ENCODE data around the gene IFITM10.

The IFITM10 gene

GRCh38 chr11:1745701-1746320, 4.6 kb downstream of the IFITM10 start:
- intact Hi-C loops (cut with DNase I): no loop called here
- DNase-seq: peak in 2 of 42 donors; percentile 3 to 8

DNA sequence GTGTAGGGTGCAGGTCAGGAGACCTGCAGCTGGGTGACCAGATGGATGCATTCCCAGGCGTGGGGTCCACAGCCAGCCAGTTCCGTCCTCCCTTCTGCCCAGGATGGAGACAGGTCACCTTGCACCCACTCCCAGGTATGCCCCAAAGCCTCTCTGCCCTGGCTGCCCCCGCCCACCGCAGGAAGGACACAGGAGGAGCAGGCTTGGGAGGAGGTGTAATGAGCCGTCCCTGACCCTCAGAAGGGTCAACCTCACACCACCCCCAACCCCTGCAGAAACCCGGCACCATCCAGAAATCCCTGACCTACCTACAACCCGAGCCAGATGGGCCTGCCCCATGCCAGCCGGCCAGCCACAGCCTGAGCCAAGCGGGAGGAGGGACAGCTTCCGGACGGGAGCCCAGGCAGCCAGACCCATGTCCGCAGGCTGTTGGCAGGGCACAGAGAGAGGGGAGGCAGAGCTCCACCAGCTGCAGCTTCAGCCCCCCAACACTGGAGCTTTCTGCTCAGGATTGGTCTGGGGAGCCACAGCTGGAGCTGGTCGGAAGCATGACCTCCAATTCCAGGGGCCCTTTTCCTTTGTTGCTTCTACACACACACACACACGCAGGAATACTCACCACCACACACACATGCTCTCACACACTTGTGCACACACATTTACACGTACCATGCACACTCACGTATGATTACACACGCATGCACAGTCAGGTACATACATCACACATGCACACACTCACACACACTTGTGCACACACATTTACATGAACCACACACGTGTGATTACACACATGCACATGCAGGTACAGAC, 5.3 kb downstream of the IFITM10 start:
- intact Hi-C loops (cut with DNase I): no loop called here
- peak in 23 of 42 donors; percentile 33 to 82 (median 58) for DNase-seq

GRCh38 chr11:1744137-1744886, 6.1 kb downstream of the IFITM10 start:
- DNase-seq: peak in 34 of 42 donors; percentile 35 to 89 (median 63)
- intact Hi-C loops (cut with DNase I): no loop called here

GRCh38 chr11:1743585-1744136, 6.7 kb downstream of the IFITM10 start:
- peak in 1 of 42 donors; percentile 28 for DNase-seq
- intact Hi-C loops (cut with DNase I): no loop called here

- peak in 1 of 42 donors; percentile 14 for DNase-seq
- intact Hi-C loops (cut with DNase I): no loop called here
These were observed 7.4 kb downstream of the IFITM10 start for GRCh38 chr11:1742869-1743584.

- intact Hi-C loops (cut with DNase I): no loop called here
- peak in 3 of 42 donors; percentile 25 to 58 (median 33) for DNase-seq
These were observed 8.0 kb downstream of the IFITM10 start for GRCh38 chr11:1742371-1742770.

GRCh38 chr11:1741741-1742140, 8.7 kb downstream of the IFITM10 start:
- DNase-seq: peak in 2 of 42 donors; percentile 9 to 23
- intact Hi-C loops (cut with DNase I): no loop called here

- intact Hi-C loops (cut with DNase I): no loop called here
- peak in 2 of 42 donors; percentile 12 to 31 for DNase-seq
These were observed 9.4 kb downstream of the IFITM10 start for GRCh38 chr11:1740786-1741530.

- intact Hi-C loops (cut with DNase I): no loop called here
- peak in 3 of 42 donors; percentile 3 to 20 (median 13) for DNase-seq
These were observed 10.8 kb downstream of the IFITM10 start for GRCh38 chr11:1739576-1739975.

GRCh38 chr11:1738380-1738779, 12.0 kb downstream of the IFITM10 start:
- DNase-seq: peak in 1 of 42 donors; percentile 13
- intact Hi-C loops (cut with DNase I): no loop called here

DNA sequence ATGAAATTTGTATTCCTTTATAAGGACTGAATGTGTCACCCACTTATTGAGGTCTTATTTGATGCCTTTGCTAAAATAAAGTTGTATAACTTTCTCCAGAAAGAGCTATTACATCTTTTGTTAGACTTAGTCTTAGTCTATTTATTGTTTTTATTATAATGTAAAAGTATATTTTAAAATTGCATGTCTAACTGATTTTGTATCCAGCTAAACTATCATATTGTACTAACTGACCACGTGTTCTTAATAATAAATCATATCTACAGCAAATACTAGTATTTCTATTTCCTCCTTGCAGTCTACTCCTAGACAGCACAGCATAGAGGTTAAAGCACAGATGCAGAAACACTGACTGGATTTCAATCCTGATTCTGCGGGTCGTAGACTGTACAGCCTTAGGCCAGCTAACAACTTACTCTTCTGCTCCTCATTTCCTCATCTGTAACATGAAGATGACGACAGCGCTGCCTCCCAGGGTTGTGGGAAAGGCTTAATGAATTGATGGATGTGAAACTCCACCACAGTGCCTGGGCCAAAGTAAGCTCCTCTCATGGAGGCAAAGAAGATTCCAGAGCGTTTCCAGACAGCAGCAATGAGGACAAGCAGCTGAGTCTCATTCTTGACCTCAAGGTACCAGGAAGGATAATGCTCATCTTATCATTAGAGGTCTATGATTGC, 13.2 kb downstream of the IFITM10 start:
- intact Hi-C loops (cut with DNase I): no loop called here
- peak in 1 of 42 donors; percentile 4 for DNase-seq

DNA sequence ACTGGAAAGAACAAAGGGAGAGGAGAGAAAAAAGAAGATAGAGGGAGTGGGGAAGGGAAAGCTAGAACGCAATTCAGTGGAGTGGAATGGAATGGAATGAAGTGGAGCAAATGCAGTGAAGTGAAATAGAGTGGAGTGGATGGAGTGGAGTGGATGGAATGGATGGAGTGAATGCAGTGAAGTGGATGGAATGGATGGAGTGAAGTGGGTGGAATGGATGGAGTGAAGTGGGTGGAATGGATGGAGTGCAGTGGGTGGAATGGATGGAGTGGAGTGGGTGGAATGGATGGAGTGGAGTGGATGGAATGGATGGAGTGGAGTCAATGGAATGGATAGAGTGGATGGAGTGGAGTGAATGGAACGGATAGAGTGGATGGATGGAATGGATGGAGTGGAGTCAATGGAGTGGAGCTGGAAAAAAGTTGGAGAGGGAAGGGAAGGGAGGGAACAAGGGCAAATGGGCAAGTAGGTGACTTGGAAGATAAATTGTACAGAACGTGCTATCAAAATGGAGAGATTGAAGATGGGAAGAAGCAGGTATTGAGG, 13.9 kb downstream of the IFITM10 start:
- DNase-seq: no peak
- intact Hi-C loops (cut with DNase I): no loop called here

- intact Hi-C loops (cut with DNase I): no loop called here
- DNase-seq: no peak
These were observed 15.1 kb downstream of the IFITM10 start for GRCh38 chr11:1735271-1735670.

DNA sequence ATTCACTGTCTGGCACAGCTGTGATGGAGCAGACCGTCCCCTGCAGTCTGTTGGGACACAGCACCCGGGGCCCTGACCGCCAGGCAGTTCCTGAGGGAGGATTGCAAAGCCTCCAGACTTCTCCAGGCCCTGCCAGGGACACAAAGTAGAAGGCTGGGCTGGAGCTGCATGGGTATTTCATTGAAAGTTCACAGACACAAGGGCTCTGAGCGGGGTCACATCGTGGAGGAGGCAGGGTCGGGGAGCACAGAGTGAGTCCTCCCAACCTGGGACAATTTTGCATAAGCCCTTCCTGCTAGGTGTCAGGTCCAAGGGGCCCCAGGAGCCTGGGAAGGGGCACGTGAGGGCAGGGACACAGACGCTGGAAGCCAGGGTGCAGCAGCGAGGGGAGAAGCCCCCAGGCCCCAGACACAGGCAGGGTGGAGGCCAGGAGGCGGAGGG, 15.7 kb downstream of the IFITM10 start:
- intact Hi-C loops (cut with DNase I): no loop called here
- peak in 1 of 42 donors; percentile 16 for DNase-seq

GRCh38 chr11:1733716-1734640, 16.4 kb downstream of the IFITM10 start:
- DNase-seq: no peak
- intact Hi-C loops (cut with DNase I): no loop called here

Measured in head of caudate nucleus (tissue), 42 donors.